NCI-H1694 treated with DMSO at 0.1 percent for 48 hours (cell line): ENCODE data around the gene MYCN.
"Not testable (repeated sequence)": the region's sequence is repeated elsewhere in the genome, so short reads cannot be mapped to it uniquely, and the experiment has no call there.

Source experiments
- DNase-seq: peaks from one replicate; lab custom pipeline; 2025; lab: John Stamatoyannopoulos, UW

MYCN gene

GRCh38 chr2:15957881-15958713 lies 17.7 kb downstream of the MYCN start:
- DNase-seq, result no peak

GRCh38 chr2:15959331-15960153 lies 19.2 kb downstream of the MYCN start:
- no peak for DNase-seq

DNA sequence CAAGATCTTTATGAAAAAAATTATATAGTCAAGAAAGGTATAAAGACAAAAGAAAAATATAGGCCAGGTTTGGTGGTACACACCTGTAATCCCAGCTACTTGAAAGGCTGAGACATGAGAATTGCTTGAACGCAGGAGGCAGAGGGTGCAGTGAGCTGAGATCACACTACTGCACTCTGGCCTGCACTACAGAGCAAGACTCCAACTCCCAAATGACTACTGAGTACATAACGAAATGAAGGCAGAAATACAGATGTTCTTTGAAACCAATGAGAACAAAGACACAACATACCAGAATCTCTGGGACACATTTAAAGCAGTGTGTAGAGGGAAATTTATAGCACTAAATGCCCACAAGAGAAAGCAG lies 19.8 kb downstream of the MYCN start:
- not testable (repeated sequence) for DNase-seq

DNA sequence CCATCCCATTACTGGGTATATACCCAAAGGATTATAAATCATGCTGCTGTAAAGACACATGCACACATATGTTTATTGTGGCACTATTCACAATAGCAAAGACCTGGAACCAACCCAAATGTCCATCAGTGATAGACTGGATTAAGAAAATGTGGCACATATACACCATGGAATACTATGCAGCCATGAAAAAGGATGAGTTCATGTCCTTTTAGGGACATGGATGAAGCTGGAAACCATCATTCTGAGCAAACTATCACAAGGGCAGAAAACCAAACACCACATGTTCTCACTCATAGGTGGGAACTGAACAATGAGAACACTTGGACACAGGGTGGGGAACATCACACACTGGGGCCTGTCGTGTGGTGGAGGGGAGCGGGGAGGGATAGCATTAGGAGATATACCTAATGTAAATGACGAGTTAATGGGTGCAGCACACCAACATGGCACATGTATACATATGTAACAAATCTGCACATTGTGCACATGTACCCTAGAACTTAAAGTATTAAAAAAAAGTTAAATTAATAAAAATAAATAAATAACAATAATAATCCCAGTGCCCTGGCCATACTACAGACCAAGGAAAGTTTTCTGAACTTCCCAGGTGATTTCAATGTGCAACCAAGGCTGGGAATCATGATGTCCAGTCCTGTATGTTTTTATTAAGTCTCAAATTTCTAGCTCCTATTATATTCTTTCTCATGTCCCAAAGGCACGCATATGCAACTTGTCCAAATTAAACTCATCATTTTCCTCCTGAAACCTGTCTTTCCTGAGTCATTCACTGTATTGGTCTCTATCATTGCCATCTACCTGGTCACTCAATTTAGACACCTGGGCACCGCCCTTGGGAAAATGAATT lies 23.0 kb downstream of the MYCN start:
- not testable (repeated sequence) for DNase-seq

DNA sequence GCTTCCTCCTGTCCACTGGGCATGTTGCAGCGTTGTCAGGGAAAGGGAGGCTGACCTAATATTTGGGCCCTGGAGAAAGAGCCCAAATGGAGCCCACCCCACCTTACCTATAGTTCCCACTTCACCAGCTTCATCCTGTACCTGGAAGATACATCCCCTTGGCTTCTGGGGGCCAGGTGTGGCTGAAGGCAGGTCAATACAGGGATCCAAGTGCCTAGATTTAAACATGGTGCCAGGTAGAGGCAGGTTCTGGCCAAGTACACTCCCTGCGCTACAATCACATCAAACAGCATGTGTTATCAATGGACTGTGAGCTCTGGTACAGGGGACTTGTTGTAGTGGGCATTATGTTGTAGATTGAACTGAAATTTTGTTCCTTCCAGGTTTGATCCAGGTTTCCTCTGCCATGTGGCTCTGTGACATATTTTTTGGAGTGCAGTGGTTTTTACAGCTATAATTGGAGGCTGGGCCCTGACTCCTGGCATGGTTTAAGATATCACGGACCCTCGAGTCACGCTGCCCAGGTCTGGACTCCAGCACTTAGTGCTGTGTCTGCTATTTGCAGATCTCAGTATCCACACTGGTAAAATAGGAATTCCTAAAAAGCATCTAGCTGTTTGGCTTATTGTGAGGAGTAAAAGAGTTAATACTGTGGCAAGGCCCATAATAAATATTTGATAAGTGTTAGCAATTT lies 23.8 kb downstream of the MYCN start:
- DNase-seq, result no peak

- no peak for DNase-seq
These were observed 24.7 kb downstream of the MYCN start for GRCh38 chr2:15964936-15965563.

DNA sequence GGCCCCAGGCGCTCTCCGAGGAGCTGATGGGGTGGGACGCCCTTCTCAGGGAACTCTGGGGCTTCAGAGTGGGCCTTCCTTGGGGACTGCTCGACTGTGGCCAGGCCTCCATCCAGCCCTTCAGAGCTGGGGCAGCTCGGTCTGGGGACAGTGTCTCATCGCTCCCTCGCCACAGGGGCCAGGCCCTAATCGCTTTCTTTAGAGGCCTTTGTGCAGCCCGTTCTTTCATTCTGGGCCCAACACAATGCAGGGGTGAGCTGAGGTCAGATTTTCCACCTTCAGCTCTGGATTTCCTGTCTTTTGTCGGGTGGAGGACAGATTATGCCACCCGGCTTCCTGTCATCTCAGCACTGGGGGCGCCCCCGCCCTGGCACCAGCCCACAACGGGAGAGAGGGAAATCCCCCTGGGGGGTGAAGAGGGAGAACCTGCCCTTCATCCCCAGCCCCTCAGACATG lies 25.2 kb downstream of the MYCN start:
- DNase-seq, result no peak

DNA sequence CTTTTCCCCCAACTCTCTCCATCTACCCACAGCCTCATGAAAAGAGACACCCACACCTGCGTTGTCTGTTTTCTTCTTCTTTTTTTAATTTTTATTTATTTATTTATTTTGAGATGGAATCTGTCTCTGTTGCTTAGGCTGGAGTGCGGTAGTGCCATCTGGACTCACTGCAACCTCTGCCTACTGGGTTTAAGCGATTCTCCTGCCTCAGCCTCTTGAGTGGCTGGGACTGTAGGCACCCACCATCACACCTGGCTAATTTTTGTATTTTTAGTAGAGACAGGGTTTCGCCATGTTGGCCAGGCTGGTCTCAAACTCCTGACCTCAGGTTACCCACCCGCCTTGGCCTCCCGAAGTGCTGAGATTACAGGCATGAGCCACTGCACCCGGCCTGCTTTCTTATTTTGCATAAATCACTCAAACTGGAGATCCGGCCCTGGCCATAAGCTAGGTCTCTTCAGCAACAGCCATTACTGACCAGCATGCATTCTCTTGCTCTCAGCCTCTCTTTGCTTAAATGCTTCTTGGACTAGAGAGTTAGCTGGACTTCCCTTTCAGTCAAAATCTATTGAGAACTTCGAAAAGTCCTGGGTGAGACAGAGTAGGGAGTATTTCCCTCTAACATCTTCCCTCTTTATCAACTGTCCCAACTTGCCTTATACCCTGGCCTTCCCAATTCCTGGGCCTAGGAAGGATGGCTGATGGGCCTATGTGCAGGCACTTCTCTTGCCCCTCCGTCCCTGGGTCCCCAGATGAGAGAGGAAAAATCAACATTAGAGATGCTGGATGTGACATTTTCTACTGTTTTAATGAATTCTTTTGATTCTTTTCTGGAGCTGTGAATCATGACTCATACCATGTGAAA lies 27.3 kb downstream of the MYCN start:
- DNase-seq, result no peak

DNA sequence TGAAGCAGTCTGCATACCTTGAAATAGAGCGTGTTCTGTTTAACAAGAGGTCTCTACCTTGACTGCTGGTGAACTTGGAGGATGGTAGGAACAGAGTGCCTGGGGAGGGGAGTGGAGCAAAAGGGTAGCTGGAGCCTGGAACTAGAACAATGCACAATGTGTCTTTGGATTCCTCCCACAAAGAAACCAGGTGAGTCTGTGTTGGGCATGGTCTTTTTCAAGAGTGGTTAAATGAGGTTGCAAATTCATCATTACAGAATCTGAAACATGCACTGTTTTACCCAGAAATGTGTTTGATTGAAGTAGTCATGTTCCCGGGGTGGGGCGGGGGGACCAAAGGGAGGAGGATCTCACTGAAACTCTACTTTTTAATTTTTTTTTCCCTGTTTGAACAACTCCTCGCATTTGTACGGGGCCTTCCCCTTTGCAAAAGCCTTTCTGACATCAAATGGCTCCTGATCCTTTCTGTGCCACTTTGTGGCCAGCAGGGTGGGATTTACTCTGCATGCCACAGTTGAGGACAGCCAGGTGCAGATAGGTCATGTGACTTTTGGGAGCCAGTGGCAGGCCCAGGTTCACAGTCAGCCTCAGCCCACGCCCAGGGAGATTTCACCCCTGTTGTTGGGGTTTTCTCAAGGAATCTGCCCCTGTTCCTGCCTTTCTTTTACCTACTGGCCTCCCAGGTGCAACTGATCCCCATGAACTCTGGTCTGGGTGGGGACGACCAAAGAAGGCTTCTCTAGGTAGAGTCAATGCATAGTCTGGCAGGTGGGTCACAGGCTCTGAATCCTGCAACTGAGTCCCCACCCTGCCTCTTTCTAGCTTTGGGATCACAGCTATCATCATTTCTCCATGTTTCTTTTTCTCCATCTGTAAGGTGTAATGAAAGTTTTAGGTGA lies 28.2 kb downstream of the MYCN start:
- no peak for DNase-seq

- no peak for DNase-seq
These were observed 28.9 kb downstream of the MYCN start for GRCh38 chr2:15969214-15969613.

- DNase-seq, result no peak
These were observed 30.4 kb downstream of the MYCN start for GRCh38 chr2:15970701-15971100.

DNA sequence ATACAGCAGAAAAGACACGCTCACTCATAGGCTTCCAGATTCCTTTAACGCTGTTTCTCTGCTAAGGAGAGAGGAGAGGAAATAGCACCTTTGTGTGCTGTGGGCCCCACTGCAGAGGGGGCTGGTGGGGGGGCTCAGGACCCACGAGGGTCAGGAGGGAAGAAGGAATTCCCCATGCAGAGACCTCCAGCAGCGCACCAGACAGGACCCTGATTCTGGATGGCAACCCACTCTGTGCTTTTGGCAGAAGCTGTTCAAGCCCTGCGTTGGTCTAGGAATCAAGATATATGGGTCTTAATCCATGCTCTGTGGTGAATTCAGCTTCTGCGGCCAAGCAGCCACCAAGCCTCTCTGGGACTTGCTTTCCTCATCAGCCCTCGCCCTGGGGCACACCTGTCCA lies 31.0 kb downstream of the MYCN start:
- no peak for DNase-seq

DNA sequence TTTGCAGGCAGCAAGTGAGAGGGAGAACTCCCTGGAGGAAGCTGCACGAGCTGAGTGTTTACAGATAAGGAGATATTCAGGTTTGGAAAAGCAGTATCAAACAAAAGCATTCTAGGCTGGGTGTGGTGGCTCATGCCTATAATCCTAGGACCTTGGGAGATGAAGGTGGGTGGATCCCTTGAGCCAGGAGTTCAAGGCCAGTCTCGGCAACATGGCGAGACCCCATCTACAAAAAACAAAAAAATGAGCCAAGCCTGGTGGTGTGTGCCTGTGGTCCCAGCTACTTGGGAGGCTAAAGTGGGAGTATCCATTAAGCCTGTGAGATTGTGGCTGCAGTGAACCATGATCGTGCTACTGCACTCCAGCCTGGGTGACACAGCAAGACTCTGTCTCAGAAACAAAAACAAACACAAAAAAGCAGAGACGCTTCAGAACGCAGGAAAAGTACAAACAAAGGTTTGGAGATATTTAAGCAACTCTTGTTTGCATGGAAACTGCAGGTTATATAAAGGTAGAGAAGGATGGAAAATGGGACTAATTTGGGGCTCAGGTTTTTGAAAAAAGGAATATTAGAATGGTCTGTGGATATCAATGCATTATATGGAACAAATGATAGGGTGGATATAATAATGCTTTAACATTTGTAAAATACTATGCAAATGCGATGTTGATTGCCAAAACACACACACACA lies 31.6 kb downstream of the MYCN start:
- DNase-seq, result no peak

GRCh38 chr2:15973481-15974401 lies 33.4 kb downstream of the MYCN start:
- DNase-seq, result no peak

- DNase-seq, result no peak
These were observed 34.4 kb downstream of the MYCN start for GRCh38 chr2:15974565-15975260.

DNA sequence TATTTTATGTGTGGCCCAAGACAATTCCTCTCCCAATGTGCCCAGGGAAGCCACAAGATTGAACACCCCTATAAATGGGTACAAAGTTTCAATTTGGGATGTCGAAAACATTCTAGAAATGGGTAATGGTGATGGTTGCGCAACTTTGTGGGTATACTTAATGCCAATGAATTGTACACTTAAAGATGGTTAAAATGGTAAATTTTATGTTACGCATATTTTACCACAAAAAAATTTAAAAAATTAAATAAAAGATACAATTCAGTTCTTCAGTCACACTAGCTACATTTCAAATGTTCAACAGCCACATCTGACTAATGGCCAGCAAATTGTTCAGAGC lies 34.9 kb downstream of the MYCN start:
- DNase-seq, result no peak

DNA sequence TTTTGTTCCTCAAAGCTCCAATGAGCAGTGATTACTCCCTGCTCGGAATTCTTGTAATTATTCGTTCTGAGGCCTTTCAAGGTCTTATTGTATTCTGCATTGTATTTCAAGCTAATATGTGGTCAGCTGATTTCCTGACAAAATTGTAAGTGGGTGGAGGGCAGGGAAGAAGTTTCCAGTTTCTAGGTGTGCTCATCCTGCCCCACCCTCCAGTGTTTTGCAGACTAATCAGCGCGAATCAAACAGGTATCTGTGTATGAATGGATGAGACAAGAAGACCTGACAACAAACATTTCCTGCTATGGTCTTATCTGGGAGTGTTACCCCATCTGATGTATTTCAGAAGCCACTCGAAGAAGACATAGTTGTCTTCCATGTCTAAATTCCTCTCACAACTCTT lies 35.3 kb downstream of the MYCN start:
- DNase-seq, result no peak
